ENCODE data around the gene C1orf167. TPM values are rescaled to one million over a fixed set of nuclear protein-coding genes. Genes with fewer than 3 reads are reported as not detected.

C1orf167 gene
- total RNA-seq, 1 experiment from 2014 or later, result not detected

- Histone ChIP-seq H3K4me3 (no peak overlapping the region), H3K4me1 (no peaks in the 10 kb centered on the region)
- no peak for DNase-seq
Observed at GRCh38 chr1:11828511-11828910, 66.5 kb downstream of the C1orf167 start.

GRCh38 chr1:11831945-11832725, 70.1 kb downstream of the C1orf167 start:
- no peaks in the 10 kb centered on the region for H3K4me1 ChIP-seq
- no peak overlapping the region for H3K4me3 ChIP-seq
- H3K27me3 ChIP-seq, result no peaks in the 10 kb centered on the region
- H3K36me3 ChIP-seq, result peaks cover 36% of the 10 kb centered on the region
- H3K27ac ChIP-seq, result no peak overlapping the region
- no peak for DNase-seq
- H3K9me3 ChIP-seq (replicated peaks), result no peaks in the 10 kb centered on the region

More at GRCh38 chr1:11828511-11828910, 66.5 kb downstream of the C1orf167 start:
- H3K27me3 ChIP-seq, result no peaks in the 10 kb centered on the region
- H3K9me3 ChIP-seq (replicated peaks), result no peaks in the 10 kb centered on the region; the same call in 1 of the 2 replicates
- H3K36me3 ChIP-seq, result peaks cover 27% of the 10 kb centered on the region
- H3K27ac ChIP-seq, result no peak overlapping the region

- Histone ChIP-seq H3K27ac (no peak overlapping the region), H3K27me3 (no peaks in the 10 kb centered on the region), H3K4me1 (no peaks in the 10 kb centered on the region), H3K4me3 (no peak overlapping the region), H3K9me3 (replicated peaks) (no peaks in the 10 kb centered on the region), H3K36me3 (peaks cover 32% of the 10 kb centered on the region)
- no peak for DNase-seq
Observed at GRCh38 chr1:11833497-11833896, 71.5 kb downstream of the C1orf167 start.

- Histone ChIP-seq H3K4me3 (no peak overlapping the region), H3K27me3 (no peaks in the 10 kb centered on the region), H3K36me3 (peaks cover 33% of the 10 kb centered on the region), H3K27ac (no peak overlapping the region), H3K4me1 (no peaks in the 10 kb centered on the region), H3K9me3 (replicated peaks) (no peaks in the 10 kb centered on the region)
- no peak for DNase-seq
Observed at GRCh38 chr1:11833900-11834299, 71.9 kb downstream of the C1orf167 start.

GRCh38 chr1:11835441-11836225, 73.6 kb downstream of the C1orf167 start:
- H3K4me1 ChIP-seq, result no peaks in the 10 kb centered on the region

GRCh38 chr1:11836955-11837766, 75.2 kb downstream of the C1orf167 start:
- Histone ChIP-seq H3K27ac (no peak overlapping the region), H3K27me3 (no peaks in the 10 kb centered on the region), H3K36me3 (peaks cover 35% of the 10 kb centered on the region), H3K4me1 (peaks cover 5% of the 10 kb centered on the region; the same call in 1 of the 2 replicates), H3K4me3 (no peak overlapping the region), H3K9me3 (replicated peaks) (no peaks in the 10 kb centered on the region)
- no peak for DNase-seq

More at GRCh38 chr1:11835441-11836225, 73.6 kb downstream of the C1orf167 start:
- no peak overlapping the region for H3K4me3 ChIP-seq
- DNase-seq, result no peak
- peaks cover 36% of the 10 kb centered on the region for H3K36me3 ChIP-seq
- no peaks in the 10 kb centered on the region for H3K27me3 ChIP-seq
- H3K27ac ChIP-seq, result no peak overlapping the region
- H3K9me3 ChIP-seq (replicated peaks), result no peaks in the 10 kb centered on the region

- Histone ChIP-seq H3K27me3 (no peaks in the 10 kb centered on the region), H3K36me3 (peaks cover 33% of the 10 kb centered on the region), H3K4me1 (peaks cover 8% of the 10 kb centered on the region; the same call in 1 of the 2 replicates), H3K4me3 (no peak overlapping the region), H3K9me3 (replicated peaks) (no peaks in the 10 kb centered on the region), H3K27ac (no peak overlapping the region)
- no peak for DNase-seq
Observed at GRCh38 chr1:11837767-11838348, 75.9 kb downstream of the C1orf167 start.

GRCh38 chr1:11838349-11839272, 76.6 kb downstream of the C1orf167 start:
- H3K27me3 ChIP-seq, result no peaks in the 10 kb centered on the region
- peaks cover 8% of the 10 kb centered on the region; the same call in 1 of the 2 replicates for H3K4me1 ChIP-seq
- DNase-seq, result peak; percentile 65 to 79
- no peak overlapping the region for H3K4me3 ChIP-seq
- H3K9me3 ChIP-seq (replicated peaks), result no peaks in the 10 kb centered on the region
- H3K36me3 ChIP-seq, result peaks cover 32% of the 10 kb centered on the region
- no peak overlapping the region for H3K27ac ChIP-seq

Other genes with a start within 250 kb of the C1orf167 start
- not detected in 2 replicates for gene FBXO2, start 107.8 kb upstream of the C1orf167 start, total RNA-seq (2014; rRNA removed; shearing (Covaris generic))
- gene FBXO44, start 107.3 kb upstream of the C1orf167 start, total RNA-seq (2014; rRNA removed; shearing (Covaris generic)), result not detected in 2 replicates
- gene FBXO6, start 98.0 kb upstream of the C1orf167 start, total RNA-seq (2014; rRNA removed; shearing (Covaris generic)), result not detected in 2 replicates
- gene MAD2L2, start 81.0 kb upstream of the C1orf167 start, total RNA-seq (2014; rRNA removed; shearing (Covaris generic)), result 172 and 174 TPM in 2 replicates
- gene DRAXIN, start 70.5 kb upstream of the C1orf167 start, total RNA-seq (2014; rRNA removed; shearing (Covaris generic)), result 7.1 and 8.0 TPM in 2 replicates
- 13.0 and 16.5 TPM in 2 replicates for gene AGTRAP, start 26.1 kb upstream of the C1orf167 start, total RNA-seq (2014; rRNA removed; shearing (Covaris generic))
- 10.1 and 11.1 TPM in 2 replicates for gene MTHFR, start 43.8 kb downstream of the C1orf167 start, total RNA-seq (2014; rRNA removed; shearing (Covaris generic))
- 10.7 and 14.2 TPM in 2 replicates for gene CLCN6, start 44.0 kb downstream of the C1orf167 start, total RNA-seq (2014; rRNA removed; shearing (Covaris generic))
- 0.61 and 1.3 TPM in 2 replicates for gene NPPA, start 85.6 kb downstream of the C1orf167 start, total RNA-seq (2014; rRNA removed; shearing (Covaris generic))
- gene NPPB, start 96.8 kb downstream of the C1orf167 start, total RNA-seq (2014; rRNA removed; shearing (Covaris generic)), result 0.67 and 0.89 TPM in 2 replicates
- gene KIAA2013, start 164.2 kb downstream of the C1orf167 start, total RNA-seq (2014; rRNA removed; shearing (Covaris generic)), result 62.8 and 64.0 TPM in 2 replicates
- 138 and 142 TPM in 2 replicates for gene PLOD1, start 172.5 kb downstream of the C1orf167 start, total RNA-seq (2014; rRNA removed; shearing (Covaris generic))
- gene MFN2, start 218.3 kb downstream of the C1orf167 start, total RNA-seq (2014; rRNA removed; shearing (Covaris generic)), result 92.5 and 94.0 TPM in 2 replicates